Caco-2 (cell line): ENCODE data around the gene TXNDC5. TPM values are rescaled to one million over a fixed set of nuclear protein-coding genes. Genes with fewer than 3 reads are reported as not detected.

ENCODE experiments used
- BruUV-seq: library from RNA; stranded (reverse); fragments of 400-500 nt; replicated peaks from 2 replicates; lab custom pipeline; 2021; lab: Mats Ljungman, UMichigan
- CTCF ChIA-PET: fragments of 300-600 bp; sonication (Branson Sonifier 250); formaldehyde crosslinking; loops from one replicate; lab custom pipeline; 2022; ENCODE audit warnings: antibody characterized with exemption; lab: Charles Lee
- POLR2A ChIA-PET: fragments of 300-600 bp; sonication (Branson Sonifier 250); formaldehyde crosslinking; loops from one replicate; lab custom pipeline; 2022; ENCODE audit warnings: antibody characterized with exemption; lab: Charles Lee
- DNase-seq, 2 experiments: peaks; one replicate each; pipeline versions ENCODE4 v3.0.0 to v3.0.0-alpha.2; 2020 to 2022
- H3K27me3 ChIP-seq: replicated peaks from 2 replicates; pipeline ENCODE4 v1.6.0; 2011; ENCODE audit warnings: low read length; ENCODE audit not compliant: control insufficient read depth, insufficient read depth
- H3K36me3 ChIP-seq: 2 replicates; pipeline ENCODE4 v1.5.1; 2011; ENCODE audit warnings: low read length; ENCODE audit not compliant: control insufficient read depth, insufficient read depth
- H3K4me1 ChIP-seq: fragments of 250-450 bp; sonication (Bioruptor Pico); 2 replicates; pipeline ENCODE4 v1.5.1; 2020; ENCODE audit warnings: mild to moderate bottlenecking
- H3K4me3 ChIP-seq: 2 replicates; pipeline ENCODE4 v1.5.1; 2011; ENCODE audit warnings: low read depth, mild to moderate bottlenecking, control low read depth, low read length
- H3K9me3 ChIP-seq: fragments of 250-450 bp; sonication (Bioruptor Pico); 2 replicates; pipeline ENCODE4 v1.5.1; 2020; ENCODE audit warnings: mild to moderate bottlenecking, moderate library complexity
- H3K27ac Mint-ChIP-seq: one replicate; pipeline ENCODE4 v1.8.0; 2022; ENCODE audit warnings: mixed read lengths; ENCODE audit not compliant: unreplicated experiment
- H3K27me3 Mint-ChIP-seq: one replicate; pipeline ENCODE4 v1.8.0; 2022; ENCODE audit warnings: mixed read lengths; ENCODE audit not compliant: insufficient read depth, unreplicated experiment
- H3K36me3 Mint-ChIP-seq: one replicate; pipeline ENCODE4 v1.8.0; 2022; ENCODE audit warnings: mild to moderate bottlenecking, mixed read lengths; ENCODE audit not compliant: insufficient read depth, unreplicated experiment
- H3K4me1 Mint-ChIP-seq: one replicate; pipeline ENCODE4 v1.8.0; 2022; ENCODE audit warnings: low read depth, mixed read lengths; ENCODE audit not compliant: unreplicated experiment
- H3K4me3 Mint-ChIP-seq: one replicate; pipeline ENCODE4 v1.8.0; 2022; ENCODE audit warnings: mild to moderate bottlenecking, moderate library complexity, mixed read lengths; ENCODE audit not compliant: unreplicated experiment
- H3K9me3 Mint-ChIP-seq: one replicate; pipeline ENCODE4 v1.8.0; 2022; ENCODE audit warnings: mixed read lengths; ENCODE audit not compliant: unreplicated experiment
- CTCF ChIP-seq, 2 experiments: fragments of 200-600 bp in 1 of 2; IDR thresholded peaks; 1 replicate in 1 of 2; 2 replicates in 1 of 2; pipeline versions ENCODE4 v1.5.1 to v1.8.0; 2011 to 2022; ENCODE audit warnings: antibody characterized with exemption in 1 of 2, control low read depth in 1 of 2, inconsistent platforms in 1 of 2, low read depth in 1 of 2, low read length in 1 of 2, mild to moderate bottlenecking in 1 of 2, moderate library complexity in 1 of 2; ENCODE audit not compliant: insufficient read depth in 1 of 2, severe bottlenecking in 1 of 2, unreplicated experiment in 1 of 2
- intact Hi-C: fragments of 100-400 bp; cut with micrococcal nuclease; formaldehyde crosslinking; loops from one replicate; pipeline ENCODE4 v1.10.0; 2022; ENCODE audit not compliant: unreplicated experiment
- total RNA-seq: library from RNA; stranded (reverse); gene quantifications from 2 replicates; pipeline ENCODE4 v1.2.3, GENCODE V29; 2022

TXNDC5 gene
- total RNA-seq, 1 experiment from 2014 or later = 117 TPM

- no peaks in the 10 kb centered on the region for H3K4me1 Mint-ChIP-seq
- no peaks in the 10 kb centered on the region for H3K9me3 Mint-ChIP-seq
- no peak for TF ChIP-seq CTCF (IDR thresholded peaks at IDR 0.05; ENCODE audit: insufficient read depth in 1 of 2, low read depth in 1 of 2, low read length in 1 of 2, severe bottlenecking in 1 of 2, unreplicated experiment in 1 of 2)
- Histone ChIP-seq H3K36me3 (0 out of 2 replicates have a peak, but pooled peaks cover 1% of the 10 kb centered on the region), H3K4me1 (peaks cover 10% of the 10 kb centered on the region), H3K4me3 (no peak overlapping the region), H3K27me3 (no peaks in the 10 kb centered on the region), H3K9me3 (no peaks in the 10 kb centered on the region)
- H3K27me3 Mint-ChIP-seq = no peaks in the 10 kb centered on the region
- no peak overlapping the region for H3K27ac Mint-ChIP-seq
- peaks cover 72% of the 10 kb centered on the region for H3K36me3 Mint-ChIP-seq
- no peak for DNase-seq
- POLR2A ChIA-PET = no interaction called here
- intact Hi-C loops = no loop called here
- H3K4me3 Mint-ChIP-seq = no peak overlapping the region
- CTCF ChIA-PET = no interaction called here
- BruUV-seq = no TSS peak
Measured at GRCh38 chr6:7902867-7903266, 7.7 kb downstream of the TXNDC5 start.

- Mint-ChIP-seq H3K27ac (no peak overlapping the region), H3K27me3 (no peaks in the 10 kb centered on the region), H3K9me3 (no peaks in the 10 kb centered on the region), H3K4me3 (no peak overlapping the region), H3K36me3 (peaks cover 78% of the 10 kb centered on the region), H3K4me1 (no peaks in the 10 kb centered on the region)
- H3K4me1 ChIP-seq = peaks cover 10% of the 10 kb centered on the region
- no peaks in the 10 kb centered on the region for H3K9me3 ChIP-seq
- DNase-seq = no peak
- H3K36me3 ChIP-seq = 0 out of 2 replicates have a peak, but pooled peaks cover 1% of the 10 kb centered on the region
- ChIA-PET CTCF (no interaction called here), POLR2A (no interaction called here)
- no peaks in the 10 kb centered on the region for H3K27me3 ChIP-seq
- H3K4me3 ChIP-seq = no peak overlapping the region
- no TSS peak for BruUV-seq
- intact Hi-C loops = no loop called here
- TF ChIP-seq CTCF (IDR thresholded peaks at IDR 0.05; ENCODE audit: insufficient read depth in 1 of 2, low read depth in 1 of 2, low read length in 1 of 2, severe bottlenecking in 1 of 2, unreplicated experiment in 1 of 2) = no peak
Measured at GRCh38 chr6:7902221-7902620, 8.4 kb downstream of the TXNDC5 start.

GRCh38 chr6:7901780-7902179, 8.8 kb downstream of the TXNDC5 start:
- POLR2A ChIA-PET = no interaction called here
- Mint-ChIP-seq H3K27me3 (no peaks in the 10 kb centered on the region), H3K4me3 (no peak overlapping the region), H3K36me3 (peaks cover 80% of the 10 kb centered on the region), H3K9me3 (no peaks in the 10 kb centered on the region), H3K4me1 (no peaks in the 10 kb centered on the region), H3K27ac (no peak overlapping the region)
- H3K36me3 ChIP-seq = 0 out of 2 replicates have a peak, but pooled peaks cover 1% of the 10 kb centered on the region
- H3K4me1 ChIP-seq = peaks cover 10% of the 10 kb centered on the region
- no peaks in the 10 kb centered on the region for H3K9me3 ChIP-seq
- H3K4me3 ChIP-seq = no peak overlapping the region
- no TSS peak for BruUV-seq
- no peak for TF ChIP-seq CTCF (IDR thresholded peaks at IDR 0.05; ENCODE audit: insufficient read depth in 1 of 2, low read depth in 1 of 2, low read length in 1 of 2, severe bottlenecking in 1 of 2, unreplicated experiment in 1 of 2)
- intact Hi-C loops = no loop called here
- CTCF ChIA-PET = no interaction called here
- DNase-seq = no peak
- H3K27me3 ChIP-seq = no peaks in the 10 kb centered on the region
